Type B pancreatic cell (in vitro differentiated cells): ENCODE measurements around the gene KLHL29. TPM values are rescaled to one million over a fixed set of nuclear protein-coding genes. Genes with fewer than 3 reads are reported as not detected.

Experiments used
- DNase-seq: peaks from one replicate; pipeline ENCODE4 v3.0.0; 2021; ENCODE audit warnings: mixed read lengths; ENCODE audit not compliant: unreplicated experiment; ENCODE audit errors: extremely low spot score
- H3K27ac Mint-ChIP-seq: 2 replicates; pipeline ENCODE4 v1.8.0; 2021; ENCODE audit warnings: mild to moderate bottlenecking, mixed read lengths
- H3K27me3 Mint-ChIP-seq: 2 replicates; pipeline ENCODE4 v1.8.0; 2021; ENCODE audit warnings: mixed read lengths
- H3K36me3 Mint-ChIP-seq: 2 replicates; pipeline ENCODE4 v1.8.0; 2021; ENCODE audit warnings: mixed read lengths
- H3K4me1 Mint-ChIP-seq: one replicate; pipeline ENCODE4 v1.8.0; 2021; ENCODE audit warnings: mixed read lengths; ENCODE audit not compliant: unreplicated experiment
- H3K4me3 Mint-ChIP-seq: 2 replicates; pipeline ENCODE4 v1.8.0; 2021; ENCODE audit warnings: mild to moderate bottlenecking, mixed read lengths
- H3K9me3 Mint-ChIP-seq: 2 replicates; pipeline ENCODE4 v1.8.0; 2021; ENCODE audit warnings: mixed read lengths
- CTCF ChIP-seq: fragments of 200-600 bp; sonication (generic); conservative IDR thresholded peaks from 2 replicates; pipeline ENCODE4 v1.5.0; 2021; ENCODE audit warnings: antibody characterized with exemption, mild to moderate bottlenecking
- total RNA-seq: library from RNA; stranded (reverse); gene quantifications from 2 replicates; pipeline ENCODE4 v1.2.1, GENCODE V29; 2021; ENCODE audit warnings: low replicate concordance

KLHL29 gene
- total RNA-seq, 1 donor from 2014 or later = 24.1 TPM

DNA sequence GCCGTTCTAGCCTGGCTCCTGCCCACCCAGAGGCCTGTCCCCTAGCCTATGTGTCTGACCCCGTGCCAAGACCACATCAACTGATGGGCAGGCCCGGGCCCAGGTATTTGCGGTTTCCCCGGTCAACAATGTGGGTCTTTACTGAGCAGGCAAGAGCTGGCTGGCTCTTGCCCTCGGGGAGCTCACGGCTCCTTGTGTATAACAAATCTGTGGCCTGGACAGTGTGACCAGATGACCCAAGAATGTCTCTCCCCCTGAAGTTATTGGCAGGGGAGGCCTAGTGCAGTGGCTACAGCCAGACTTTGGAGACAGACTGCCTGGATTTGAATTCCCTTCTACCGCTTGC lies 179.6 kb downstream of the KLHL29 start:
- Mint-ChIP-seq H3K27ac (no peak overlapping the region), H3K4me3 (no peak overlapping the region), H3K4me1 (peaks cover 42% of the 10 kb centered on the region), H3K9me3 (no peaks in the 10 kb centered on the region), H3K36me3 (peaks cover 7% of the 10 kb centered on the region), H3K27me3 (no peaks in the 10 kb centered on the region)
- no peak for TF ChIP-seq CTCF
- DNase-seq = no peak

GRCh38 chr2:23565374-23565773 lies 180.4 kb downstream of the KLHL29 start:
- no peak overlapping the region for H3K27ac Mint-ChIP-seq
- no peak overlapping the region for H3K4me3 Mint-ChIP-seq
- peaks cover 47% of the 10 kb centered on the region for H3K4me1 Mint-ChIP-seq
- TF ChIP-seq CTCF = no peak
- H3K27me3 Mint-ChIP-seq = no peaks in the 10 kb centered on the region
- H3K36me3 Mint-ChIP-seq = peaks cover 7% of the 10 kb centered on the region
- DNase-seq = no peak
- H3K9me3 Mint-ChIP-seq = no peaks in the 10 kb centered on the region

GRCh38 chr2:23565814-23566213 lies 180.8 kb downstream of the KLHL29 start:
- TF ChIP-seq CTCF = no peak
- no peak overlapping the region for H3K27ac Mint-ChIP-seq
- peaks cover 7% of the 10 kb centered on the region for H3K36me3 Mint-ChIP-seq
- H3K4me1 Mint-ChIP-seq = peaks cover 47% of the 10 kb centered on the region
- DNase-seq = no peak
- no peaks in the 10 kb centered on the region for H3K27me3 Mint-ChIP-seq
- no peaks in the 10 kb centered on the region for H3K9me3 Mint-ChIP-seq
- H3K4me3 Mint-ChIP-seq = no peak overlapping the region

DNA sequence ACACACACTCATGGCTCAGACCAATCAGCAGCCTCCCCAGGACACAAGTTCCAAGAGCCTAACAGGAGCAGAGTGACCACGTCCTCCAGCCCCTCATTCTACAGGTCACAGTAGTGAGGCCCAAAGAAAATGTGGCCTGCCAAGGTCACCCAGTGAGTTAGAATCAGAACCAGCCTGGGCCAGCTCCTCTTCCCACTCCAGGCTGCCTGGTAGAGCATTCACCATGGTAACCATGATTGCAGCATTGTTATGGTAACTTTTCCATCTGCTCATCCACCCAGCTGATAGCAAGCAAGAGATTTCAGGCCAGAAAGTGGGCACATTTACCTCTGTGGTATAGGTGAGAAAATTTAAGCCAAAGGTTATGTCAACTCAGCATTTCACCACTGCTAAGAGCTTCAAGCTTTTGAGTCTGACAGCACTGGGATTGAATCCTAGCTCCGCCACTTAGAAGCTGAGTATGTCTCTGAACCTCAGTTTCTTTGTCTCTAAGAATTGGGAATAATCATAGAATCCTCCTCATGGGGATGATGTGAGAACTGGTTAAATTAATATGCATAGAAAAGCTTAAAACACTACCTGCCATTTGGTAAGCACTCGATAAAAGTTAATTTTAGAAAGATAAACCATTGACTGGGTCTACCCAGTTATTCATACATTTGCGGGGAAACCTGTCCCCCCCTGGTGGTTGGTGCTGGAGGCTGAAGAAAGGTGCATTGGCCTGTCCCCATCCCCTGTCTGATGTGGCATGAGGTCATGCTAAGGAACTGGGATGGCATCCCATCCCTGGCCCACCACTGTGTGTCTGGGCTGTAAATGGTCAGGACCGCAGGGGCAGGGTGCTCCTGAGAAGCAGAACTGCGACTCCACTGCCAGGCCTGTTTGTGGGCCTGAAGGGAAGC lies 181.5 kb downstream of the KLHL29 start:
- peak; percentile 67 for TF ChIP-seq CTCF
- no peak for DNase-seq
- H3K4me3 Mint-ChIP-seq = no peak overlapping the region
- H3K9me3 Mint-ChIP-seq = no peaks in the 10 kb centered on the region
- H3K36me3 Mint-ChIP-seq = peaks cover 7% of the 10 kb centered on the region
- no peaks in the 10 kb centered on the region for H3K27me3 Mint-ChIP-seq
- H3K4me1 Mint-ChIP-seq = peaks cover 47% of the 10 kb centered on the region
- H3K27ac Mint-ChIP-seq = no peak overlapping the region

DNA sequence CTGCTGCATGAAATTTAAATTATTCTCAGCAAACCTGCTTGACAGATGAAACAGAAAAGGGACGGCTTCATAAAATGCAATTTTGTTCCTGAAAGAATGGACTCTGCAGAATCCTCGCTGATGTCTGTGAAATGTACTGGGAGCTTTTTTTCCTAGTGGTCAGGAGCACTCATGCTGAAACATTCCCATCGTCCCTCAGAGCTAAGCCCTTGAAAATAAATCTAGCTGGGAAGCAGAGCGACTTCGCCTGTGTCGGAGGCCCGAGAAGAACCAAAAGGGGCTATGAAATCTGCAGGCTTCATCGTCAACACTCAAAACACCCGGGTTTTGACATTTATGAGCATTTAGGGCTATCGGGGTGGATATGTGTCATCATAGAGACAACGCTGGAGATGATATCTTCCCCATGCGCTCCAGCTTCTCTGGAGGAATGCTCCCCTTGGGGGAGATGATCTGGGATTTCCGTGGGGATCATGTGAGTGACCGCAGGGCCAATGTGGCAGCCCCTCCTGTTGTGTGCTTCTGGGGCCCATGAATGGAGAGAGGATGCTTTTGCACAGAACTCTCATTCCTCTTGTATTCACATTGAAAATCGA lies 182.3 kb downstream of the KLHL29 start:
- no peak for DNase-seq
- no peak overlapping the region for H3K4me3 Mint-ChIP-seq
- peaks cover 7% of the 10 kb centered on the region for H3K36me3 Mint-ChIP-seq
- peaks cover 53% of the 10 kb centered on the region for H3K4me1 Mint-ChIP-seq
- H3K27ac Mint-ChIP-seq = no peak overlapping the region
- TF ChIP-seq CTCF = no peak
- no peaks in the 10 kb centered on the region for H3K27me3 Mint-ChIP-seq
- no peaks in the 10 kb centered on the region for H3K9me3 Mint-ChIP-seq
